HepG2 (cell line): ENCODE measurements around the gene MON1A. TPM values are rescaled to one million over a fixed set of nuclear protein-coding genes. Genes with fewer than 3 reads are reported as not detected.

Source experiments
- ATAC-seq: fragments of 200-7000 bp; cut with Tn5 transposase; 3 replicates; pipeline ENCODE4 v1.9.1; 2020; ENCODE audit warnings: mild to moderate bottlenecking, moderate library complexity
- BruUV-seq: library from RNA; stranded (reverse); fragments of 400-500 nt; replicated peaks from 2 replicates; lab custom pipeline; 2021; lab: Mats Ljungman, UMichigan
- CTCF ChIA-PET: fragments of 300-600 bp; formaldehyde crosslinking; extraction: SDS; loops from one replicate; lab custom pipeline; 2021; ENCODE audit warnings: low total read pairs, inconsistent platforms, low intra/inter-chr PET ratio; lab: Yijun Ruan, JAX
- POLR2A ChIA-PET: fragments of 350-600 bp; sonication (Branson Sonifier 250); formaldehyde crosslinking; loops from one replicate; lab custom pipeline; 2020; ENCODE audit warnings: antibody characterized with exemption, inconsistent platforms; lab: Yijun Ruan, JAX
- DNase-seq: peaks from one replicate; pipeline ENCODE4 v3.0.0-alpha.2; 2015; ENCODE audit warnings: low spot score
- FAIRE-seq: peaks from 3 replicates; lab custom pipeline; 2011; peaks lifted over from hg19 to GRCh38; lab: Jason Lieb, UNC
- H2AFZ ChIP-seq: one replicate; pipeline ENCODE4 v1.6.1; 2011; ENCODE audit warnings: low read length, inconsistent platforms
- H3K27ac ChIP-seq: fragments of 300-600 bp; 3 replicates; pipeline ENCODE4 v1.8.0; 2011; ENCODE audit warnings: mixed run types, mild to moderate bottlenecking, mixed read lengths, low read length, inconsistent platforms; ENCODE audit not compliant: insufficient read depth; ENCODE audit errors: extremely low read length
- H3K27me3 ChIP-seq, 2 experiments: fragments of 200-600 bp in 1 of 2; 2 replicates in 1 of 2; 3 replicates in 1 of 2; pipeline versions ENCODE4 v1.6.0 to v1.8.0; 2011; ENCODE audit warnings: low read length in 2 of 2, mild to moderate bottlenecking in 2 of 2, moderate library complexity in 2 of 2, inconsistent platforms in 1 of 2; ENCODE audit not compliant: insufficient read depth in 2 of 2, control insufficient read depth in 1 of 2
- H3K36me3 ChIP-seq, 2 experiments: fragments of 200-600 bp in 1 of 2; replicated peaks in 1 of 2; 2 replicates in 1 of 2; 3 replicates in 1 of 2; pipeline versions ENCODE4 v1.5.1 to v1.8.0; 2011; ENCODE audit warnings: low read length in 2 of 2, inconsistent platforms in 1 of 2; ENCODE audit not compliant: insufficient read depth in 2 of 2, control insufficient read depth in 1 of 2
- H3K4me1 ChIP-seq: 2 replicates; pipeline ENCODE4 v1.5.1; 2012; ENCODE audit warnings: low read length, inconsistent platforms; ENCODE audit not compliant: insufficient read depth
- H3K4me2 ChIP-seq: 2 replicates; pipeline ENCODE4 v1.6.0; 2011; ENCODE audit warnings: low read depth, low read length, inconsistent platforms
- H3K4me3 ChIP-seq, 3 experiments: fragments of 200-600 bp in 1 of 3; sonication (generic), shearing (Covaris generic) in 1 of 3; replicated peaks in 1 of 3; 2 replicates each; pipeline ENCODE4 v1.5.1; 2011 to 2016; ENCODE audit warnings: low read length in 3 of 3, inconsistent platforms in 2 of 3, low read depth in 2 of 3, mild to moderate bottlenecking in 2 of 3, control low read depth in 1 of 3, mixed read lengths in 1 of 3; ENCODE audit not compliant: insufficient read depth in 1 of 3
- H3K79me2 ChIP-seq: one replicate; pipeline ENCODE4 v1.6.1; 2011; ENCODE audit warnings: low read length, inconsistent platforms; ENCODE audit not compliant: insufficient read depth
- H3K9ac ChIP-seq: 2 replicates; pipeline ENCODE4 v1.6.0; 2011; ENCODE audit warnings: mild to moderate bottlenecking, low read depth, low read length, inconsistent platforms; ENCODE audit not compliant: insufficient read depth
- H3K9me3 ChIP-seq: 2 replicates; pipeline ENCODE4 v1.5.1; 2012; ENCODE audit warnings: mild to moderate bottlenecking, low read length
- H4K20me1 ChIP-seq: 2 replicates; pipeline ENCODE4 v1.6.0; 2011; ENCODE audit warnings: inconsistent platforms, mild to moderate bottlenecking, low read length, moderate library complexity; ENCODE audit not compliant: insufficient read depth
- EP300 ChIP-seq, 3 experiments: sonication (generic) in 1 of 3; formaldehyde crosslinking in 1 of 3; IDR thresholded peaks; 2 replicates each; pipeline versions ENCODE4 v1.5.1 to v1.6.1; 2011 to 2020; ENCODE audit warnings: low read depth in 2 of 3, low read length in 2 of 3, borderline replicate concordance in 1 of 3, improper control_type of control experiment in 1 of 3, mild to moderate bottlenecking in 1 of 3, missing genetic modification reagents in 1 of 3, moderate library complexity in 1 of 3
- FOXO1 ChIP-seq: sonication (generic); formaldehyde crosslinking; IDR thresholded peaks from 2 replicates; pipeline ENCODE4 v1.4.0; 2020; ENCODE audit warnings: missing genetic modification reagents
- HNRNPL ChIP-seq: fragments of 200-400 bp; formaldehyde crosslinking; IDR thresholded peaks from 2 replicates; pipeline ENCODE4 v1.6.1; 2017; ENCODE audit warnings: mild to moderate bottlenecking, low read depth, low read length
- JUND ChIP-seq: sonication (generic); formaldehyde crosslinking; IDR thresholded peaks from 2 replicates; pipeline ENCODE4 v1.8.0; 2022; ENCODE audit warnings: mild to moderate bottlenecking, missing genetic modification reagents
- MBD4 ChIP-seq: IDR thresholded peaks from 2 replicates; pipeline ENCODE4 v1.6.1; 2012; ENCODE audit warnings: low read length, inconsistent platforms, borderline replicate concordance
- SMAD9 ChIP-seq: sonication (generic); formaldehyde crosslinking; IDR thresholded peaks from 2 replicates; pipeline ENCODE4 v1.5.1; 2020; ENCODE audit warnings: mild to moderate bottlenecking, missing genetic modification reagents
- ZMYM4 ChIP-seq: sonication (generic); formaldehyde crosslinking; IDR thresholded peaks from 2 replicates; pipeline ENCODE4 v1.8.1; 2023; ENCODE audit warnings: mild to moderate bottlenecking, missing genetic modification reagents
- ZNF230 ChIP-seq: sonication (generic); formaldehyde crosslinking; IDR thresholded peaks from 2 replicates; pipeline ENCODE4 v1.4.0; 2020; ENCODE audit warnings: mild to moderate bottlenecking, missing genetic modification reagents
- ZNF232 ChIP-seq: sonication (generic); formaldehyde crosslinking; IDR thresholded peaks from 2 replicates; pipeline ENCODE4 v1.4.0; 2020; ENCODE audit warnings: missing genetic modification reagents, borderline replicate concordance
- ZNF432 ChIP-seq: sonication (generic); formaldehyde crosslinking; IDR thresholded peaks from 2 replicates; pipeline ENCODE4 v1.5.0; 2020; ENCODE audit warnings: missing genetic modification reagents, mild to moderate bottlenecking, borderline replicate concordance
- WGBS: methylation state at CpG from one replicate; pipeline ENCODE4 v1.1.6; 2017; ENCODE audit warnings: low lambda C conversion rate; 5-methylcytosine and 5-hydroxymethylcytosine counted together
- in situ Hi-C: cut with HindIII; loops from 2 replicates; pipeline ENCODE4 v1.10.0; 2017; ENCODE audit warnings: low pct_unique_long_range_greater_than_20kb; ENCODE audit not compliant: extremely low pct_ligation_motif_present
- intact Hi-C: fragments of 100-400 bp; cut with micrococcal nuclease; formaldehyde crosslinking; loops from one replicate; pipeline ENCODE4 v1.10.0; 2022; ENCODE audit not compliant: unreplicated experiment
- polyA plus RNA-seq, 8 experiments: library from polyadenylated mRNA; depleted of rRNA in 3 of 8; stranded (reverse) in 7 of 8; unstranded in 1 of 8; fragments of >200 nt; fragmentation: Illumina TruSeq in 4 of 8; extraction: Trizol in 4 of 8; gene quantifications; 2 replicates each; pipeline versions ENCODE4 v1.2.1 to v1.2.3, GENCODE V29; 2011 to 2016; ENCODE audit warnings: low read depth in 4 of 8, missing spikeins in 1 of 8, mixed read lengths in 1 of 8; ENCODE audit not compliant: insufficient read depth in 1 of 8
- total RNA-seq, 5 experiments: library from RNA; depleted of rRNA; stranded (reverse); fragments of >200 nt; fragmentation: Illumina TruSeq; extraction: Trizol; gene quantifications; 2 replicates each; pipeline ENCODE4 v1.2.3, GENCODE V29; 2016; ENCODE audit warnings: low read depth in 1 of 5
- TF ChIP-seq, protein P1 (sequence below): IDR thresholded peaks from 2 replicates; pipeline ENCODE4 v1.6.1; 2012; ENCODE audit warnings: low read depth, low read length, improper control_type of control experiment
- TF ChIP-seq, protein P2 (sequence below): sonication (generic); formaldehyde crosslinking; IDR thresholded peaks from 2 replicates; pipeline ENCODE4 v1.8.0; 2022; ENCODE audit warnings: missing genetic modification reagents, low read depth, mild to moderate bottlenecking, borderline replicate concordance
- TF ChIP-seq, protein P3 (sequence below): sonication (generic); formaldehyde crosslinking; IDR thresholded peaks from 2 replicates; pipeline ENCODE4 v1.9.0; 2022; ENCODE audit warnings: missing genetic modification reagents, mild to moderate bottlenecking, borderline replicate concordance
- TF ChIP-seq, protein P4 (sequence below): sonication (generic); formaldehyde crosslinking; IDR thresholded peaks from 2 replicates; pipeline ENCODE4 v1.5.0; 2020; ENCODE audit warnings: mild to moderate bottlenecking, missing genetic modification reagents, moderate library complexity
- TF ChIP-seq, protein P5 (sequence below): IDR thresholded peaks from 2 replicates; pipeline ENCODE4 v1.6.1; 2016; ENCODE audit warnings: missing compliant biosample characterization, missing genetic modification reagents, borderline replicate concordance

The MON1A gene
- total and polyA plus RNA-seq, 2 of the 13 experiments (the other 11 are each of a cell fraction or from before 2014, with no cell fraction given): 4.6 to 9.0 TPM

DNA sequence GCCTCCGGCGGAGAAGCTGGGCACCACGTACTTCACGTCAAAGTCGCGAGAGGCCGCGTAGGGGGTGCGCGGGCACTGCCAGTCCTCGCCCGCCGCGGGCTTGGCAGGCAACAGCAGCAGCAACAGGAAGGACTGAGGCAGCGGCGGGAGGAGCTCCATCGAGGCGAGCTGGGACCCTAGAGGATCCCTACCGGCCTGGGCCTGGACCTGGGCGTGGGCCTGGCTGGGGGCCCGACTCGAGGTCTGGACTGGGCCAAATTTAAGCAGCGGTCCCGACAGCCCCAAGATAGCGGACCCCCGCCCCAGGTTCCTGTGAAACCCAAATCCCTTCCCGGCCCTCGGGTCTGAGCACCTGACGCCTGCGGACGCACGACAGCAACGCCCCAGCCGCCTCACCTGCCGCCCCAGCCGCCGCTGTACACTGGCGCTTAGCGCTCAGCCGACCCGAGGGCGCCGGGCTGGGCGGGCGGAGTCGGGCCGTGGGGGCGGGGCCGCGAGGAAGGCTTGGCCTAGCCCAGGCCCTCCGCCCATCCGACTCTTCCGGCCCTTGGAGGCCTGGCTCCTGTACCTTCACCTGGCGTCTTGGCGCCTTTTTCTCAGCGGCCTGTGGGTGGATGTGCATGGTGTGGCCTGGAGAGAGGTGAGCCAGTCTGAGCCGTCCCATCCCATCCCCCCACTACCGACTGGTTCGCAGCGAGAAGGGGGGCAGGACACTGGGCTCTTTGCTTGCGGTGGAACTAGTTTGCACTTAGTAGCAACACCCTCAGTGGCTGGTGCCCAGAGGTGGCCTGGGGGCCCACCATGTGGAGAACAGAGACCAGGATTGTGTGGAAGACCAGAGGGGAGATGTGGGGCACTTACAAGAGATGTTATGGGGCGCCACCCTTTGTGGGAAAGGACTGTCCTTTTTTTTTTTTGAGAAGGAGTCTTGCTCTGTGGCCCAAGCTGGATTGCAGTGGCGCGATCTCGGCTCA lies 25.9 kb downstream of the MON1A start, which contains the start of gene MST1R:
Gene MST1R, minus strand, starts transcription at position 423 of the 974 bp plus-strand sequence. Its CDS starts 264 bp downstream, at position 159.
- Histone ChIP-seq H3K4me2 (peak within 1 kb of the TSS; percentile 58), H3K4me1 (peaks cover 39% of the 10 kb centered on the region), H3K9me3 (no peaks in the 10 kb centered on the region), H3K4me3 (peak within 1 kb of the TSS in 2 of 3 experiments; percentile 34 to 51; a peak in 3 of 6 replicates), H3K27ac (no peak within 1 kb of the TSS), H3K79me2 (no peaks in the 10 kb centered on the region), H3K36me3 (no peaks in the 10 kb centered on the region), H2AFZ (no peak within 1 kb of the TSS), H4K20me1 (no peaks in the 10 kb centered on the region), H3K27me3 (no peaks in the 10 kb centered on the region), H3K9ac (no peak within 1 kb of the TSS)
- ChIA-PET CTCF (no interaction called here), POLR2A (no interaction called here)
- DNase-seq (peak; percentile 27), ATAC-seq (peak; percentile 80), FAIRE-seq (no peak)
- BruUV-seq: no TSS peak
- in situ Hi-C loops: loop anchor here (10.0 kb wide), 1 partner anchor 99 kb away; the partner anchor contains the start of gene INKA1
- 67% methylated on average over 33 of the region's 65 CpGs for WGBS
- intact Hi-C loops: no loop called here
- TF ChIP-seq ZNF230 (CRISPR knock-in tag): no peak
- TF ChIP-seq, protein P1, sequence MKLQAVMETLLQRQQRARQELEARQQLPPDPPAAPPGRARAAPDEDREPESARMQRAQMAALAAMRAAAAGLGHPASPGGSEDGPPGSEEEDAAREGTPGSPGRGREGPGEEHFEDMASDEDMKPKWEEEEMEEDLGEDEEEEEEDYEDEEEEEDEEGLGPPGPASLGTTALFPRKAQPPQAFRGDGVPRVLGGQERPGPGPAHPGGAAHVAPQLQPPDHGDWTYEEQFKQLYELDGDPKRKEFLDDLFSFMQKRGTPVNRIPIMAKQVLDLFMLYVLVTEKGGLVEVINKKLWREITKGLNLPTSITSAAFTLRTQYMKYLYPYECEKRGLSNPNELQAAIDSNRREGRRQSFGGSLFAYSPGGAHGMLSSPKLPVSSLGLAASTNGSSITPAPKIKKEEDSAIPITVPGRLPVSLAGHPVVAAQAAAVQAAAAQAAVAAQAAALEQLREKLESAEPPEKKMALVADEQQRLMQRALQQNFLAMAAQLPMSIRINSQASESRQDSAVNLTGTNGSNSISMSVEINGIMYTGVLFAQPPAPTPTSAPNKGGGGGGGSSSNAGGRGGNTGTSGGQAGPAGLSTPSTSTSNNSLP: no peak
- TF ChIP-seq, protein P2, sequence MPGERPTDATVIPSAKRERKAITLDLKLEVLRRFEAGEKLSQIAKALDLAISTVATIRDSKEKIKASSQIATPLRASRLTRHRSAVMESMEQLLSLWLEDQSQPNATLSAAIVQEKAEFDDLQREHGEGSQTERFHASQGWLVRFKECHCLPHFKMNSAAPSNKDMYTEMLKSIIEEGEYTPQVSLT (CRISPR knock-in tag): no peak
- no peak for TF ChIP-seq FOXO1 (CRISPR knock-in tag)
- no peak for TF ChIP-seq ZMYM4 (CRISPR knock-in tag)
- no peak for TF ChIP-seq ZNF432 (CRISPR knock-in tag)
- TF ChIP-seq SMAD9: no peak
- TF ChIP-seq, protein P3, sequence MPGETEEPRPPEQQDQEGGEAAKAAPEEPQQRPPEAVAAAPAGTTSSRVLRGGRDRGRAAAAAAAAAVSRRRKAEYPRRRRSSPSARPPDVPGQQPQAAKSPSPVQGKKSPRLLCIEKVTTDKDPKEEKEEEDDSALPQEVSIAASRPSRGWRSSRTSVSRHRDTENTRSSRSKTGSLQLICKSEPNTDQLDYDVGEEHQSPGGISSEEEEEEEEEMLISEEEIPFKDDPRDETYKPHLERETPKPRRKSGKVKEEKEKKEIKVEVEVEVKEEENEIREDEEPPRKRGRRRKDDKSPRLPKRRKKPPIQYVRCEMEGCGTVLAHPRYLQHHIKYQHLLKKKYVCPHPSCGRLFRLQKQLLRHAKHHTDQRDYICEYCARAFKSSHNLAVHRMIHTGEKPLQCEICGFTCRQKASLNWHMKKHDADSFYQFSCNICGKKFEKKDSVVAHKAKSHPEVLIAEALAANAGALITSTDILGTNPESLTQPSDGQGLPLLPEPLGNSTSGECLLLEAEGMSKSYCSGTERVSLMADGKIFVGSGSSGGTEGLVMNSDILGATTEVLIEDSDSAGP (CRISPR knock-in tag): peak; percentile 20; the same call in 1 of the 2 replicates
- no peak for TF ChIP-seq JUND (CRISPR knock-in tag)
- TF ChIP-seq, protein P4, sequence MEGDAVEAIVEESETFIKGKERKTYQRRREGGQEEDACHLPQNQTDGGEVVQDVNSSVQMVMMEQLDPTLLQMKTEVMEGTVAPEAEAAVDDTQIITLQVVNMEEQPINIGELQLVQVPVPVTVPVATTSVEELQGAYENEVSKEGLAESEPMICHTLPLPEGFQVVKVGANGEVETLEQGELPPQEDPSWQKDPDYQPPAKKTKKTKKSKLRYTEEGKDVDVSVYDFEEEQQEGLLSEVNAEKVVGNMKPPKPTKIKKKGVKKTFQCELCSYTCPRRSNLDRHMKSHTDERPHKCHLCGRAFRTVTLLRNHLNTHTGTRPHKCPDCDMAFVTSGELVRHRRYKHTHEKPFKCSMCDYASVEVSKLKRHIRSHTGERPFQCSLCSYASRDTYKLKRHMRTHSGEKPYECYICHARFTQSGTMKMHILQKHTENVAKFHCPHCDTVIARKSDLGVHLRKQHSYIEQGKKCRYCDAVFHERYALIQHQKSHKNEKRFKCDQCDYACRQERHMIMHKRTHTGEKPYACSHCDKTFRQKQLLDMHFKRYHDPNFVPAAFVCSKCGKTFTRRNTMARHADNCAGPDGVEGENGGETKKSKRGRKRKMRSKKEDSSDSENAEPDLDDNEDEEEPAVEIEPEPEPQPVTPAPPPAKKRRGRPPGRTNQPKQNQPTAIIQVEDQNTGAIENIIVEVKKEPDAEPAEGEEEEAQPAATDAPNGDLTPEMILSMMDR (CRISPR knock-in tag): no peak
- TF ChIP-seq EP300 (IDR thresholded peaks at IDR 0.05; ENCODE audit: low read depth in 2 of 2, low read length in 2 of 2): no peak
- no peak for TF ChIP-seq EP300 (CRISPR knock-in tag; IDR thresholded peaks at IDR 0.05; ENCODE audit: borderline replicate concordance)
- peak; percentile 88 for TF ChIP-seq HNRNPL
- TF ChIP-seq, protein P5, sequence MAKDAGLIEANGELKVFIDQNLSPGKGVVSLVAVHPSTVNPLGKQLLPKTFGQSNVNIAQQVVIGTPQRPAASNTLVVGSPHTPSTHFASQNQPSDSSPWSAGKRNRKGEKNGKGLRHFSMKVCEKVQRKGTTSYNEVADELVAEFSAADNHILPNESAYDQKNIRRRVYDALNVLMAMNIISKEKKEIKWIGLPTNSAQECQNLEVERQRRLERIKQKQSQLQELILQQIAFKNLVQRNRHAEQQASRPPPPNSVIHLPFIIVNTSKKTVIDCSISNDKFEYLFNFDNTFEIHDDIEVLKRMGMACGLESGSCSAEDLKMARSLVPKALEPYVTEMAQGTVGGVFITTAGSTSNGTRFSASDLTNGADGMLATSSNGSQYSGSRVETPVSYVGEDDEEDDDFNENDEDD (CRISPR knock-in tag): peak; percentile 57; the same call in 1 of the 2 replicates
- TF ChIP-seq ZNF232 (CRISPR knock-in tag): no peak
- TF ChIP-seq MBD4: no peak
